GM12878 (cell line): ENCODE measurements around the gene OOSP2. TPM values are rescaled to one million over a fixed set of nuclear protein-coding genes. Genes with fewer than 3 reads are reported as not detected.

ENCODE experiments used
- ATAC-seq: fragments of 200-7000 bp; cut with Tn5 transposase; 3 replicates; pipeline ENCODE4 v1.9.1; 2020; ENCODE audit warnings: mild to moderate bottlenecking, moderate library complexity
- BruUV-seq: library from RNA; stranded (reverse); fragments of 400-500 nt; replicated peaks from 2 replicates; lab custom pipeline; 2021; lab: Mats Ljungman, UMichigan
- CTCF ChIA-PET: fragments of 300-600 bp; sonication (Branson Sonifier 250); formaldehyde crosslinking; extraction: SDS; loops from one replicate; lab custom pipeline; 2021; ENCODE audit warnings: inconsistent platforms; lab: Yijun Ruan, JAX
- POLR2A ChIA-PET: fragments of 350-600 bp; formaldehyde crosslinking; extraction: SDS; loops from one replicate; lab custom pipeline; 2021; ENCODE audit warnings: inconsistent platforms; lab: Charles Lee
- RAD21 ChIA-PET: fragments of 300-600 bp; sonication (Branson Sonifier 250); formaldehyde crosslinking; loops from one replicate; lab custom pipeline; 2023; ENCODE audit warnings: antibody characterized with exemption; ENCODE audit not compliant: unreplicated experiment; lab: Charles Lee
- SMC1A ChIA-PET: fragments of 300-600 bp; sonication (Branson Sonifier 250); formaldehyde crosslinking; loops from one replicate; lab custom pipeline; 2023; ENCODE audit not compliant: unreplicated experiment, uncharacterized antibody; lab: Charles Lee
- DNase-seq: peaks from one replicate; pipeline ENCODE4 v3.0.0-alpha.2; 2011; ENCODE audit warnings: low read depth, low spot score
- FAIRE-seq: peaks from 3 replicates; lab custom pipeline; 2011; peaks lifted over from hg19 to GRCh38; lab: Jason Lieb, UNC
- H2AFZ ChIP-seq: 2 replicates; pipeline ENCODE4 v1.6.0; 2011; ENCODE audit warnings: low read depth, low read length, control low read depth; ENCODE audit not compliant: control insufficient read depth
- H3K27ac ChIP-seq: 2 replicates; pipeline ENCODE4 v1.5.1; 2011; ENCODE audit warnings: control low read depth; ENCODE audit not compliant: control insufficient read depth, insufficient read depth
- H3K27me3 ChIP-seq, 2 experiments: replicated peaks in 1 of 2; 2 replicates each; pipeline versions ENCODE4 v1.6.0 to v1.6.1; 2011; ENCODE audit warnings: low read length in 1 of 2; ENCODE audit not compliant: control insufficient read depth in 2 of 2, insufficient read depth in 2 of 2
- H3K36me3 ChIP-seq, 2 experiments: 2 replicates each; pipeline ENCODE4 v1.5.1; 2011; ENCODE audit warnings: low read length in 1 of 2; ENCODE audit not compliant: control insufficient read depth in 2 of 2, insufficient read depth in 2 of 2
- H3K4me1 ChIP-seq: 2 replicates; pipeline ENCODE4 v1.6.1; 2011; ENCODE audit warnings: mild to moderate bottlenecking, low read length, moderate library complexity, mixed read lengths; ENCODE audit not compliant: control insufficient read depth, insufficient read depth
- H3K4me2 ChIP-seq: 2 replicates; pipeline ENCODE4 v1.6.0; 2011; ENCODE audit warnings: control low read depth; ENCODE audit not compliant: control insufficient read depth, insufficient read depth
- H3K4me3 ChIP-seq: fragments of 200-600 bp; sonication (generic); 2 replicates; pipeline ENCODE4 v1.5.1; 2016
- H3K79me2 ChIP-seq: 2 replicates; pipeline ENCODE4 v1.6.0; 2011; ENCODE audit warnings: low read length; ENCODE audit not compliant: control insufficient read depth, insufficient read depth
- H3K9ac ChIP-seq: 2 replicates; pipeline ENCODE4 v1.8.0; 2011; ENCODE audit warnings: low read length, control low read depth, mixed read lengths; ENCODE audit not compliant: control insufficient read depth, insufficient read depth
- H3K9me3 ChIP-seq: replicated peaks from 3 replicates; pipeline ENCODE4 v1.5.1; 2011; ENCODE audit warnings: mild to moderate bottlenecking, low read length; ENCODE audit not compliant: control insufficient read depth, insufficient read depth
- H4K20me1 ChIP-seq: 2 replicates; pipeline ENCODE4 v1.6.0; 2011; ENCODE audit not compliant: control insufficient read depth, insufficient read depth
- ATF3 ChIP-seq: IDR thresholded peaks from 2 replicates; pipeline ENCODE4 v1.6.1; 2011; ENCODE audit warnings: low read depth, mild to moderate bottlenecking, low read length, moderate library complexity, borderline replicate concordance; ENCODE audit errors: extremely low read depth
- FOS ChIP-seq: IDR thresholded peaks from 3 replicates; pipeline ENCODE4 v1.6.1; 2011; ENCODE audit warnings: borderline replicate concordance; ENCODE audit not compliant: insufficient read length; ENCODE audit errors: extremely low read depth
- KAT2A ChIP-seq: conservative IDR thresholded peaks from 2 replicates; pipeline ENCODE4 v1.6.1; 2011; ENCODE audit warnings: low read depth, low read length; ENCODE audit not compliant: control insufficient read depth
- MYB ChIP-seq: fragments of 150-350 bp; IDR thresholded peaks from 2 replicates; pipeline ENCODE4 v1.6.1; 2014; ENCODE audit warnings: mild to moderate bottlenecking, low read depth, low read length, borderline replicate concordance
- NBN ChIP-seq: fragments of 450-650 bp; IDR thresholded peaks from 2 replicates; pipeline ENCODE4 v1.6.1; 2016
- POLR2AphosphoS5 ChIP-seq: IDR thresholded peaks from 2 replicates; pipeline ENCODE4 v1.6.1; 2011; ENCODE audit warnings: mild to moderate bottlenecking, low read length, inconsistent platforms
- RELA ChIP-seq: fragments of 450-650 bp; IDR thresholded peaks from 2 replicates; pipeline ENCODE4 v1.8.0; 2014; ENCODE audit warnings: borderline replicate concordance; ENCODE audit not compliant: partially characterized antibody
- SIN3A ChIP-seq: IDR thresholded peaks from 2 replicates; pipeline ENCODE4 v1.6.1; 2012; ENCODE audit warnings: low read depth, low read length, improper control_type of control experiment
- SMC3 ChIP-seq: IDR thresholded peaks from 2 replicates; pipeline ENCODE4 v1.6.1; 2011; ENCODE audit warnings: low read length, improper control_type of control experiment, borderline replicate concordance
- TAF1 ChIP-seq: IDR thresholded peaks from 2 replicates; pipeline ENCODE4 v1.6.1; 2011; ENCODE audit warnings: mild to moderate bottlenecking, low read depth, low read length, borderline replicate concordance
- ZNF384 ChIP-seq: IDR thresholded peaks from 2 replicates; pipeline ENCODE4 v1.6.1; 2012; ENCODE audit warnings: low read depth, mild to moderate bottlenecking, low read length, improper control_type of control experiment, borderline replicate concordance
- WGBS: methylation state at CpG from one replicate; pipeline ENCODE4 v1.1.6; 2016; ENCODE audit warnings: low lambda C conversion rate; ENCODE audit not compliant: insufficient replicate concordance, insufficient coverage; ENCODE audit errors: missing lambda C conversion rate; 5-methylcytosine and 5-hydroxymethylcytosine counted together
- in situ Hi-C: fragments of 300-500 bp; cut with MboI; formaldehyde crosslinking; loops from 9 replicates; pipeline ENCODE4 v1.14.3; 2018; ENCODE audit warnings: mixed read lengths
- intact Hi-C: fragments of 100-400 bp; cut with micrococcal nuclease; formaldehyde crosslinking; loops from one replicate; pipeline ENCODE4 v1.14.2; 2022; ENCODE audit not compliant: unreplicated experiment
- polyA plus RNA-seq, 11 experiments: library from polyadenylated mRNA; depleted of rRNA in 4 of 11; unstranded in 6 of 11; stranded (reverse) in 5 of 11; fragments of >200 nt; fragmentation: Nextera tagmentation in 4 of 11; fragmentation: Illumina TruSeq in 1 of 11; extraction: Ambion mirVana in 4 of 11; extraction: Trizol in 1 of 11; gene quantifications; 1 replicate in 1 of 11; 2 replicates in 10 of 11; pipeline versions ENCODE4 v1.2.1 to v1.2.3, GENCODE V29; 2011 to 2016; ENCODE audit warnings: inconsistent platforms in 2 of 11, missing spikeins in 2 of 11, low read depth in 1 of 11
- total RNA-seq, 4 experiments: library from RNA; depleted of rRNA in 3 of 4; stranded (reverse); fragments of >200 nt in 3 of 4; fragmentation: Illumina TruSeq in 1 of 4; extraction: Trizol in 1 of 4; gene quantifications; 2 replicates each; pipeline versions ENCODE4 v1.2.1 to v1.2.3, GENCODE V29; 2013 to 2021
- TF ChIP-seq, protein P1 (sequence below): fragments of 450-650 bp; IDR thresholded peaks from 2 replicates; pipeline ENCODE4 v1.6.1; 2017; ENCODE audit warnings: antibody characterized with exemption, mild to moderate bottlenecking, moderate library complexity
- TF ChIP-seq, protein P2 (sequence below): fragments of 450-650 bp; IDR thresholded peaks from 2 replicates; pipeline ENCODE4 v1.6.1; 2016; ENCODE audit warnings: mild to moderate bottlenecking, moderate library complexity, borderline replicate concordance

OOSP2 gene
- total and polyA plus RNA-seq, 10 of the 15 experiments (the other 5 are each of a cell fraction or from before 2014, with no cell fraction given), result not detected

- Histone ChIP-seq H2AFZ (no peak overlapping the region), H3K9ac (no peak overlapping the region), H3K4me2 (no peak overlapping the region), H3K4me1 (no peaks in the 10 kb centered on the region), H3K4me3 (no peak overlapping the region), H3K36me3 (no peaks in the 10 kb centered on the region), H4K20me1 (no peaks in the 10 kb centered on the region), H3K79me2 (no peaks in the 10 kb centered on the region), H3K27me3 (no peaks in the 10 kb centered on the region), H3K9me3 (no peaks in the 10 kb centered on the region), H3K27ac (no peak overlapping the region)
- intact Hi-C loops (no loop called here), in situ Hi-C loops (no loop called here)
- RAD21 ChIA-PET, result no interaction called here
- FAIRE-seq (no peak), DNase-seq (no peak), ATAC-seq (no peak)
- no TSS peak for BruUV-seq
- CTCF ChIA-PET, result interaction anchor here (1.5 kb wide), 1 partner anchor 164 kb away, joined by 4 read pairs; no protein-coding TSS in a partner anchor
- SMC1A ChIA-PET, result interaction anchor here (1.6 kb wide), 1 partner anchor 11 kb away, joined by 3 read pairs; no protein-coding TSS in a partner anchor
- POLR2A ChIA-PET, result no interaction called here
- TF ChIP-seq FOS (no peak), SMC3 (no peak), NBN (no peak), TAF1 (no peak), POLR2AphosphoS5 (no peak), RELA (no peak), MYB (no peak), KAT2A (no peak), ATF3 (no peak), SIN3A (no peak), ZNF384 (no peak)
- TF ChIP-seq, protein P1, sequence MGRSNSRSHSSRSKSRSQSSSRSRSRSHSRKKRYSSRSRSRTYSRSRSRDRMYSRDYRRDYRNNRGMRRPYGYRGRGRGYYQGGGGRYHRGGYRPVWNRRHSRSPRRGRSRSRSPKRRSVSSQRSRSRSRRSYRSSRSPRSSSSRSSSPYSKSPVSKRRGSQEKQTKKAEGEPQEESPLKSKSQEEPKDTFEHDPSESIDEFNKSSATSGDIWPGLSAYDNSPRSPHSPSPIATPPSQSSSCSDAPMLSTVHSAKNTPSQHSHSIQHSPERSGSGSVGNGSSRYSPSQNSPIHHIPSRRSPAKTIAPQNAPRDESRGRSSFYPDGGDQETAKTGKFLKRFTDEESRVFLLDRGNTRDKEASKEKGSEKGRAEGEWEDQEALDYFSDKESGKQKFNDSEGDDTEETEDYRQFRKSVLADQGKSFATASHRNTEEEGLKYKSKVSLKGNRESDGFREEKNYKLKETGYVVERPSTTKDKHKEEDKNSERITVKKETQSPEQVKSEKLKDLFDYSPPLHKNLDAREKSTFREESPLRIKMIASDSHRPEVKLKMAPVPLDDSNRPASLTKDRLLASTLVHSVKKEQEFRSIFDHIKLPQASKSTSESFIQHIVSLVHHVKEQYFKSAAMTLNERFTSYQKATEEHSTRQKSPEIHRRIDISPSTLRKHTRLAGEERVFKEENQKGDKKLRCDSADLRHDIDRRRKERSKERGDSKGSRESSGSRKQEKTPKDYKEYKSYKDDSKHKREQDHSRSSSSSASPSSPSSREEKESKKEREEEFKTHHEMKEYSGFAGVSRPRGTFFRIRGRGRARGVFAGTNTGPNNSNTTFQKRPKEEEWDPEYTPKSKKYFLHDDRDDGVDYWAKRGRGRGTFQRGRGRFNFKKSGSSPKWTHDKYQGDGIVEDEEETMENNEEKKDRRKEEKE, result no peak
- TF ChIP-seq, protein P2, sequence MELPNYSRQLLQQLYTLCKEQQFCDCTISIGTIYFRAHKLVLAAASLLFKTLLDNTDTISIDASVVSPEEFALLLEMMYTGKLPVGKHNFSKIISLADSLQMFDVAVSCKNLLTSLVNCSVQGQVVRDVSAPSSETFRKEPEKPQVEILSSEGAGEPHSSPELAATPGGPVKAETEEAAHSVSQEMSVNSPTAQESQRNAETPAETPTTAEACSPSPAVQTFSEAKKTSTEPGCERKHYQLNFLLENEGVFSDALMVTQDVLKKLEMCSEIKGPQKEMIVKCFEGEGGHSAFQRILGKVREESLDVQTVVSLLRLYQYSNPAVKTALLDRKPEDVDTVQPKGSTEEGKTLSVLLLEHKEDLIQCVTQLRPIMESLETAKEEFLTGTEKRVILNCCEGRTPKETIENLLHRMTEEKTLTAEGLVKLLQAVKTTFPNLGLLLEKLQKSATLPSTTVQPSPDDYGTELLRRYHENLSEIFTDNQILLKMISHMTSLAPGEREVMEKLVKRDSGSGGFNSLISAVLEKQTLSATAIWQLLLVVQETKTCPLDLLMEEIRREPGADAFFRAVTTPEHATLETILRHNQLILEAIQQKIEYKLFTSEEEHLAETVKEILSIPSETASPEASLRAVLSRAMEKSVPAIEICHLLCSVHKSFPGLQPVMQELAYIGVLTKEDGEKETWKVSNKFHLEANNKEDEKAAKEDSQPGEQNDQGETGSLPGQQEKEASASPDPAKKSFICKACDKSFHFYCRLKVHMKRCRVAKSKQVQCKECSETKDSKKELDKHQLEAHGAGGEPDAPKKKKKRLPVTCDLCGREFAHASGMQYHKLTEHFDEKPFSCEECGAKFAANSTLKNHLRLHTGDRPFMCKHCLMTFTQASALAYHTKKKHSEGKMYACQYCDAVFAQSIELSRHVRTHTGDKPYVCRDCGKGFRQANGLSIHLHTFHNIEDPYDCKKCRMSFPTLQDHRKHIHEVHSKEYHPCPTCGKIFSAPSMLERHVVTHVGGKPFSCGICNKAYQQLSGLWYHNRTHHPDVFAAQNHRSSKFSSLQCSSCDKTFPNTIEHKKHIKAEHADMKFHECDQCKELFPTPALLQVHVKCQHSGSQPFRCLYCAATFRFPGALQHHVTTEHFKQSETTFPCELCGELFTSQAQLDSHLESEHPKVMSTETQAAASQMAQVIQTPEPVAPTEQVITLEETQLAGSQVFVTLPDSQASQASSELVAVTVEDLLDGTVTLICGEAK, result no peak
- 0% methylated on average over 1 of the region's 1 CpG for WGBS
Observed at GRCh38 chr11:60087239-60087638, 47.0 kb downstream of the OOSP2 start.
